CD4-positive, alpha-beta T cell treated with Interleukin-1 beta for 1 hour (primary cell): ENCODE results near the gene H19.

Source experiments
- DNase-seq, 2 donors: peaks; one replicate each; pipeline ENCODE4 v3.0.0-alpha.2; 2020 to 2022

H19 gene

GRCh38 chr11:1997755-1998154 lies at the start of gene H19:
Gene H19 (minus strand): TSS chr11:1997842.
- DNase-seq, result no peak

- DNase-seq, result no peak
These were observed 44.3 kb upstream of the H19 start for GRCh38 chr11:2041963-2042362.

GRCh38 chr11:2041153-2041552 lies 43.5 kb upstream of the H19 start:
- no peak for DNase-seq

- no peak for DNase-seq
These were observed 41.6 kb upstream of the H19 start for GRCh38 chr11:2039198-2039759.

GRCh38 chr11:2036863-2037486 lies 39.3 kb upstream of the H19 start:
- DNase-seq, result no peak

- DNase-seq, result no peak
These were observed 37.7 kb upstream of the H19 start for GRCh38 chr11:2035382-2035781.

GRCh38 chr11:2031058-2031457 lies 33.4 kb upstream of the H19 start:
- DNase-seq, result no peak

- no peak for DNase-seq
These were observed 30.1 kb upstream of the H19 start for GRCh38 chr11:2027708-2028107.

GRCh38 chr11:2015025-2015424 lies 17.4 kb upstream of the H19 start:
- no peak for DNase-seq

- no peak for DNase-seq
These were observed 14.8 kb upstream of the H19 start for GRCh38 chr11:2012440-2012839.

GRCh38 chr11:2004466-2004865 lies 6.8 kb upstream of the H19 start:
- DNase-seq, result no peak

- DNase-seq, result no peak
These were observed 5.2 kb upstream of the H19 start for GRCh38 chr11:2002807-2003206.

GRCh38 chr11:2002042-2002776 lies 4.6 kb upstream of the H19 start:
- no peak for DNase-seq

- DNase-seq, result no peak
These were observed 1.2 kb upstream of the H19 start for GRCh38 chr11:1998861-1999260.

GRCh38 chr11:1998290-1998689 lies 648 bp upstream of the H19 start:
- DNase-seq, result no peak

- no peak for DNase-seq
These were observed 3.5 kb downstream of the H19 start for GRCh38 chr11:1994121-1994520.

GRCh38 chr11:1992111-1992510 lies 5.5 kb downstream of the H19 start:
- DNase-seq, result no peak

- DNase-seq, result no peak
These were observed 6.6 kb downstream of the H19 start for GRCh38 chr11:1990872-1991578.

GRCh38 chr11:1989953-1990352 lies 7.7 kb downstream of the H19 start:
- no peak for DNase-seq

- DNase-seq, result no peak
These were observed 8.8 kb downstream of the H19 start for GRCh38 chr11:1988667-1989317.

GRCh38 chr11:1988174-1988573 lies 9.5 kb downstream of the H19 start:
- DNase-seq, result no peak

GRCh38 chr11:1987024-1987423 lies 10.6 kb downstream of the H19 start:
- DNase-seq, result no peak

GRCh38 chr11:1983601-1983961 lies 14.1 kb downstream of the H19 start:
- DNase-seq, result no peak
